ENCODE results near the gene MNX1.

The MNX1 gene

GRCh38 chr7:157001920-157002818 is 8.3 kb downstream of the MNX1 start:
- DNase-seq (ENCODE audit: low read depth): no peak

GRCh38 chr7:157000741-157001653 is 9.5 kb downstream of the MNX1 start:
- no peak for DNase-seq (ENCODE audit: low read depth)

- no peak for DNase-seq (ENCODE audit: low read depth)
These were observed 10.3 kb downstream of the MNX1 start for GRCh38 chr7:156999958-157000726.

GRCh38 chr7:156998988-156999957 is 11.2 kb downstream of the MNX1 start:
- DNase-seq (ENCODE audit: low read depth): no peak

- no peak for DNase-seq (ENCODE audit: low read depth)
These were observed 16.0 kb downstream of the MNX1 start for GRCh38 chr7:156994417-156994816.

GRCh38 chr7:156993925-156994235 is 16.6 kb downstream of the MNX1 start:
- DNase-seq (ENCODE audit: low read depth): no peak

- DNase-seq (ENCODE audit: low read depth): no peak
These were observed 17.2 kb downstream of the MNX1 start for GRCh38 chr7:156993021-156993924.

GRCh38 chr7:156989766-156990535 is 20.5 kb downstream of the MNX1 start:
- no peak for DNase-seq (ENCODE audit: low read depth)

GRCh38 chr7:156988343-156989185 is 21.9 kb downstream of the MNX1 start:
- no peak for DNase-seq (ENCODE audit: low read depth)

- DNase-seq (ENCODE audit: low read depth): no peak
These were observed 24.1 kb downstream of the MNX1 start for GRCh38 chr7:156986378-156986777.

GRCh38 chr7:156985101-156985992 is 25.1 kb downstream of the MNX1 start:
- DNase-seq (ENCODE audit: low read depth): no peak

GRCh38 chr7:156984174-156984891 is 26.1 kb downstream of the MNX1 start:
- DNase-seq (ENCODE audit: low read depth): no peak

GRCh38 chr7:156979711-156980110 is 30.8 kb downstream of the MNX1 start:
- no peak for DNase-seq (ENCODE audit: low read depth)

GRCh38 chr7:156979007-156979606 is 31.4 kb downstream of the MNX1 start:
- no peak for DNase-seq (ENCODE audit: low read depth)

- DNase-seq (ENCODE audit: low read depth): no peak
These were observed 34.8 kb downstream of the MNX1 start for GRCh38 chr7:156975620-156976019.

GRCh38 chr7:156969972-156970420 is 40.5 kb downstream of the MNX1 start:
- DNase-seq (ENCODE audit: low read depth): no peak

All from T-helper 22 cell (primary cell).